Inflammatory macrophage treated with lipopolysaccharide for 1 hour (primary cell): ENCODE data around the gene UGT2B15.
"Not testable (repeated sequence)": the region's sequence is repeated elsewhere in the genome, so short reads cannot be mapped to it uniquely, and the experiment has no call there.

Experiments
- DNase-seq, 2 donors: peaks; one replicate each; pipeline ENCODE4 v3.0.0-alpha.2; 2020 to 2022

The UGT2B15 gene

DNA sequence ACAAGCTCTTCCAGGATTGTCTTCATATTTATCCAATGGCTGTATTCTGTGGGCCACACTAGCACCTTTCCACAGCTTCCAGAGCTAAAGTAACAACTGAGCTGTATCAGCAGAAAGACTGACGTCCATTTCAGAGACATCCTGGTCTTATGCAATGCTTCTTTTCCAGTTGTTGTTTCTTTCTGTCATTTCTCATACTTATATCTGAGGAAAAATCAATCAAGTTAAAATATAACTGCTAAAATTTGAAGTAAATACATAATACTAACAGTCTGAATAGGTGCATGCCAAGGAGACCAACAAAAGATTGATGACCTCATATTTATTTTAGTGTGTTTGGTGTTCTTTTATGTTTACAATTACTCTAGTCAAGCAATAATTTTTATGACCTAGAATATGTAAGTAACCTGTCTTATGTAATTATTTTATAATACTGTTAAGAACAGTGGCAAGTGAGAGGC, at the start of gene UGT2B15:
UGT2B15 (minus strand) TSS at position 174 of the 461 bp plus-strand sequence; CDS start at position 140, 34 bp downstream.
- DNase-seq, result not testable (repeated sequence)

GRCh38 chr4:68719075-68719473, 48.6 kb upstream of the UGT2B15 start:
- no peak for DNase-seq

DNA sequence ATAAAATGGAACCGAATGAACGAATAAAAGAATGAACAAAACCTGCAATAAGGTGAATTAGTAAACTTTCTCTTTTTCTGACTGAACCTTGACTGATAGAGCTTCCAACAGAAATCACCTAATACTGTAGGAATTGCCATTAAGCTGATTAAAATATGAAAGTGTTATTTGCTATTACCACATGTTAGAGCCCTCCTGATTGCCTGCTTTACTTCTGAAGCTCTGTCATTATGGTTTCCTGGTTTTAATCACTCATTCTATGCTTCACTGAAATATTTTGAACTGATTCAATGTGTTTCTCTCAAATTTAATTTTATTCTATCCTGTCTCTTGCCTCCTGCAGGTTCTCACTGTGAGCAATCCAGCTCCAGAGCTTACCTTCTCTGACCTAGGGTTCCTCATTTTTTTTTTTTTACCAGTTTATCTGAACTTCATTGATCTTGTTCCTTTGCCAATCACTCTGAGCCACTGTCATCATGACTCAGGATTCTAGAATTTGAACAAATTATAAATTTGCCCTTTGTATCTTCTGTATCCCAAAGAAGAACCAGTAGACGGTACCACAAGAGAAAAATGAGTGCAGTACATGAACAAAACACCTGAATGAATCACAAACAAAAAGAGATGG, 48.1 kb upstream of the UGT2B15 start:
- no peak for DNase-seq

GRCh38 chr4:68717999-68718398, 47.5 kb upstream of the UGT2B15 start:
- DNase-seq, result no peak

DNA sequence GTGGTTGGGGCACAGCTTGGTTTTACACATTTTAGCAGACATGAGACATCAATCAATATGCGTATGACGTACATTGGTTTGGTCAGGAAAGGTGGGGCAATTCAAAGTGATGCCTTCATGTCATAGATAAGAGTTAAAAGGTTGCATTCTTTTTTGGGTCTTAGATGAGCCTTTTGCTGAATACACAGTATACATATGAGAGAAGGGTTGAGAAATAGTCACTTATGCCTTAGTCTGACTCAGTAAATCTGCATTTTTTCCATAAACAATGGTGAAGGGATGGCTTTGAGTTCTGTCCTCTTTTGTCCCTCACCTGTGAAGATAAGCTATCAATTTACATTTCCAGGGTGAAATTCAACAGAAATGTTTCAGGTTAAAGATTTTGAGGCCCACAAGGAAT, 43.9 kb upstream of the UGT2B15 start:
- DNase-seq, result no peak

DNA sequence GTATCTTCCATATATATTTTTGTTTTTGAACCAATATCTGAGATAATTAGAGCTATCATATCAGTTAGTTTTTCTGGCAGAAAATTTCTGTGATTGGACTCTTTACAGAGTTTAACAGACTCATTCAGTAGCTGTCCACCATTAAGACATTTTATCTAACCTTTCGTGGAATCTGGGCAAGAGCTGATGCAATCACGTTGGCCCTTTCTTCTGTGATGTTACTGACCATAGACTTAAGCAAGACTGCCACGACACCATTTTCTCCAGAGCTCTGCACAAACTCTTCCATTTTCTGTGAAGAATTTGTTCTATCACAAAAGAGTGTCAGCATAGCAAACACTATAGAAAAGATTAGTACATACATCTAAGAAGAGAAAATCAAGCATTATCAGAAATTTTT, 41.8 kb upstream of the UGT2B15 start:
- DNase-seq, result no peak

GRCh38 chr4:68708566-68708965, 38.1 kb upstream of the UGT2B15 start:
- no peak for DNase-seq

GRCh38 chr4:68703168-68703567, 32.7 kb upstream of the UGT2B15 start:
- DNase-seq, result not testable (repeated sequence)

GRCh38 chr4:68700152-68700551, 29.7 kb upstream of the UGT2B15 start:
- DNase-seq, result no peak

DNA sequence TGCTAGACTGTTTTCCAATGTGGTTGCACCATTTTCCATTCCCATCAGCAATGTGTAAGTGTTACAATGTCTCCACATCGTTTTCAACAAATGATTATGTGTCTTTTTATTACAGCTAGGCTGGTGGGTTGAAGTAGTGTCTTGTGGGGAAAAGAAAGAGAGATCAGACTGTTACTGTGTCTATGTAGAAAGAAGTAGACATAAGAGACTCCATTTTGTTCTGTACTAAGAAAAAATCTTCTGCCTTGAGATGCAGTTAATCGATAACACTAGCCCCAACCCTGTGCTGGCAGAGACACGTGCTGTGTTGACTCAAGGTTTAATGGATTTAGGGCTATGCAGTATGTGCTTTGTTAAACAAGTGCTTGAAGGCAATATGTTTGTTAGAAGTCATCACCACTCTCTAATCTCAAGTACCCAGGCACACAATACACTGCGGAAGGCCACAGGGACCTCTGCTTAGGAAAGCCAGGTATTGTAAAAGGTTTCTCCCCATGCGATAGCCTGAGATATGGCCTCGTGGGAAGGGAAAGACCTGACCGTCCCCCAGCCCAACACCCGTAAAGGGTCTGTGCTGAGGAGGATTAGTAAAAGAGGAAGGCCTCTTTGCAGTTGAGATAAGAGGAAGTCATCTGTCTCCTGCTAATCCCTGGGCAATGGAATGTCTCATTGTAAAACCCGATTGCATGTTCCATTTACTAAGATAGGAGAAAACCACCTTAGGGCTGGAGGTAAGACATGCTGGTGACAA, 23.0 kb upstream of the UGT2B15 start:
- no peak for DNase-seq

DNA sequence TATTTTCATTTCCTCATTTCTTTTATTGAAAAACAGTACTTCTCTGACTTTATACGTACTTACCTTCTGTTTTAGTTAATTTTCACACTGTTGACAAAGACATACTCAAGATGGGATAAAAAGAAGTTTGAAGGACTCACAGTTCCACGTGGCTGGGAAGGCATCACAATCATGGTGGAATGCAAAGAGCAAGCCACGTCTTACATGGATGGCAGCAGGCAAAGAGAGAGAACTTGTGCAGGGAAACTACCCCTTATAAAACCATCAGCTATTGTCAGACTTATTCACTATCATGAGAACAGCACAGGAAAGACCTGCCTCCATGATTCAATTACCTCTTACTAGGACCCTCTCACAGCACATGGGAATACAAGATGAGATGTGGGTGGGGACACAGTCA, 20.7 kb upstream of the UGT2B15 start:
- DNase-seq, result no peak

DNA sequence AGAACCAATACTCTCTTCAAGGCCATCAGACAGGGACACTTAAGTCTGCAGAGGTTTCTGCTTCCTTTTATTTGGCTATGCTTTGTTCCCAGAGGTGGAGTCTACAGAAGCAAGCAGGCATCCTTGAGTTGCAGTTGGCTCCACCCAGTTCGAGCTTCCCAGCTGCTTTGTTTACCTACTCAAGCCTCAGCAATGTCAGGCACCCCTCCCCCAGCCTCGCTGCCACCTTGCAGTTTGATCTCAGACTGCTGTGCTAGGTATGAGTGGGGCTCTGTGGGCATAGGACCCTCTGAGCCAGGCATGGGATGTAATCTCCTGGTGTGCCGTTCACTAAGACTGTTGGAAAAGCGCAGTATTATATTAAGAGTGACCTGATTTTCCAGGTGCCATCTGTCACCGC, 12.6 kb upstream of the UGT2B15 start:
- DNase-seq, result no peak

- DNase-seq, result not testable (repeated sequence)
These were observed 10.8 kb upstream of the UGT2B15 start for GRCh38 chr4:68681298-68681697.

DNA sequence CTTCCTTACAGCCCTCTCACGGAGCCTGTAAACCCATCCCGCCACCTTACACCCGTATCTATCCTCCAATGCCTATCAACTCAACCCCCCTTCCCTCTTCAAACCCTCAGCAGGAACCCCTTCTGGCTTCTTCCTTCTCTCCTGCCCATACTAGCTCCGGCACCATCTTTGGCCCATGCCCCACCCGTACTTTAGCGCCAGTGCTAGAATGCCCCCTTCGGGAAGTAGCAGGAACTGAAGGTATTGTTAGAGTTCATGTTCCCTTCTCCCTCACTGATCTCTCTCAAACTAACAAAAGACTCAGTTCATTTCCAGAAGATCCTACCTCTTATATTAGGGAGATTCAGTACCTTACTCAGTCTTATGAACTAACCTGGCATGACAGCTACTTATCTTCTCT, 2.7 kb upstream of the UGT2B15 start:
- no peak for DNase-seq

GRCh38 chr4:68671217-68671616, 765 bp upstream of the UGT2B15 start:
- DNase-seq, result not testable (repeated sequence)

GRCh38 chr4:68668537-68669163, 1.8 kb downstream of the UGT2B15 start:
- DNase-seq, result not testable (repeated sequence)

DNA sequence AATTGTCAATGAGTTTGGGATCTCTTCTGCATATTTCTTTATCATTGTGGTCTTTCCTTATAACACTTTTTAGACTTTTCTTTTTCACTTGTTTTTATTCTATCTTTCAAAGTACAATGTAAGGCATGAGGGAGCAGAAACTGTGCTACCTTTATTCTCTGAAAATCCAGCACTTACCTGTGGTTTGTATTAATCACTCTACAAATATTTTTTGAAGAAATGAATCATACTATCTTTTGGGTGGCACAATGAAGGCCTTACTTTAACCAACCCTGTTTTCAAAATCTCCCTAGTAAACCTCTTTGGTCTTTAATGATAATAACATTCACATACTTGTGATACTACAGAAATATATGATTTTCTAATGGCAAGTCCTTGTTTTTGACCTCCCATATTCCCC, 2.9 kb downstream of the UGT2B15 start:
- not testable (repeated sequence) for DNase-seq

DNA sequence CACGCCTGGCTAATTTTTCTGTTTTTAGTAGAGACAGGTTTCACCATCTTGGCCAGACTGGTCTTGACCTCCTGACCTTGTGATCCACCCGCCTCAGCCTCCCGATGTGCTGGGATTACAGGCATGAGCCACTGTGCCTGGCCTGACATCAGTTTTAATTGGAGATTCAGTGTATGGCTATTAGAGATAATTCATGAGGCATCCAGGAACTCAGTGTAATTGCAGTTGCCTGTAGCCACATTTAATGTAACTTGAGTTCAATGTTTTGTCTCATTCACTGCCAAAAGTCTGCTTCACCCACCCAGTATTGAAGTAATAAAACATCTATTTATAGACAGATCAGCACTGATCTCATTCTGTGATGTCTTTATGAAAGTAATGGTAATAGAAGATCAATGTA, 5.7 kb downstream of the UGT2B15 start:
- DNase-seq, result not testable (repeated sequence)

DNA sequence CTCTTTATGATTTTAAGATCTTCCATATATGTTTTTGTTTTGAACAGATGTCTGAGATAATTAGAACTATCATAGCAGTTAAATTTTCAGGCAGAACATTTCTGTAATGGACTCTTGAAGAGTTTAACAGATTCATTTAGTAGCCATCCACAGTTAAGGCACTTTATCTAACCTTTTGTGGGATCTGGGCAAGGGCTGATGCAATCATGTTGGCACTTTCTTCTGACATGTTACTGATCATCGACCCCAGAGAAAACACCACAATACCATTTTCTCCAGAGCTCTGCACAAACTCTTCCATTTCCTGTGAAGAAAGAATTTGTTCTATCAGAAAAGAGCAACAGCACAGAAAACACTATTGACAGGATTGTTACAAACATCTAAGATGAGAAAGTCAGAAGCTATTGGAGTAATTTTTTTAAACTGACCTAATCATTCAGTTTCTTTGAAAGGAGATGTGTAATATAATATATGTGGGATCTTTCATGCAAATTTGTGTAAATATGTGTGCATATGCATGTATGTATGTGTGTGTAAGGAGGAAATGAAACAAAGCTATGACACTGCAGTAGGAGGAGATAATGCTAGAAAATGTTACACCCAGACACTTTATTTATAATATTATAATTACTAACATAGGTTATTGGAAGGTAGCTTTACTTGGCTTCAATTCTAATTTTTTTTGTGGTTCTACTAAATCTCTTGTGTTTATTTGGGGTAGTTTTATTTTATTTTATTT, 7.4 kb downstream of the UGT2B15 start:
- not testable (repeated sequence) for DNase-seq

GRCh38 chr4:68658672-68659071, 11.8 kb downstream of the UGT2B15 start:
- DNase-seq, result no peak

- DNase-seq, result not testable (repeated sequence)
These were observed 13.3 kb downstream of the UGT2B15 start for GRCh38 chr4:68657022-68657594.

DNA sequence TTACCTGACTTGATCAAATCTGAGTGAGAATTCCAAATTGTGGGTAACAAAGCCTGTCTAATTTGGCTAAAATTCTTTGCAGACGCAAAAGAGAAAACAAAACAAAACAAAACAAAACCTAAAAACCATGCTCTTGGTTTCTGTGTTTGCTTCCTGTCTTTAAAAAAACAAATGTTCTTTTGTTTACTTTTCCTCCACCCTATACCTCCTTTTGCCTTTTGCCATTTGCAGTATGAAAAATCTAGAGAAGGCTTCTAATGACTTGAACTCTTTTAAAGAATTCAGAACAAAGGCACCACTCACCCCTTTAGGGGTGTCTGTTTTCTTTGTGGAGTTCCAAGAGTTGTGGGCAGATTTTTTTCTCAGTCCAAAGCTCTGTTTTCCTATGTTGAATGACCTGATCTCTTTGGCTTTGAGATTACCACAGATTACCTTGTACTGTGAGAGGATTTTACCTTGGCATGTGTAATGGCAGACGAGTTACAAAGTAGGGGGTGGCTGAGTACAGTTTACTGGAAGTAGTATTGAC, 13.9 kb downstream of the UGT2B15 start:
- DNase-seq, result not testable (repeated sequence)
